ENCODE results near the gene NDUFAF2. TPM values are rescaled to one million over a fixed set of nuclear protein-coding genes. Genes with fewer than 3 reads are reported as not detected.

NDUFAF2 gene
- total RNA-seq, 1 experiment from 2014 or later: 120 TPM

- H3K27me3 Mint-ChIP-seq (ENCODE audit: insufficient read depth, unreplicated experiment): no peaks in the 10 kb centered on the region
- POLR2A ChIA-PET: interaction anchor here (0.7 kb wide), 1 partner anchor 123 kb away, joined by 3 read pairs; no protein-coding TSS in a partner anchor
- no peaks in the 10 kb centered on the region for H3K36me3 Mint-ChIP-seq (ENCODE audit: insufficient read depth, unreplicated experiment)
- CTCF ChIA-PET: no interaction called here
- H3K4me1 Mint-ChIP-seq (ENCODE audit: insufficient read depth, unreplicated experiment): no peaks in the 10 kb centered on the region
- BruUV-seq (replicated peaks): no TSS peak
- intact Hi-C loops (cut with micrococcal nuclease): no loop called here
- no peak for TF ChIP-seq CTCF (IDR thresholded peaks at IDR 0.05; ENCODE audit: unreplicated experiment)
- no peaks in the 10 kb centered on the region for H3K9me3 Mint-ChIP-seq (ENCODE audit: unreplicated experiment)
- H3K4me3 Mint-ChIP-seq (ENCODE audit: unreplicated experiment): no peak overlapping the region
- H3K27ac Mint-ChIP-seq (ENCODE audit: low read depth, unreplicated experiment): no peak overlapping the region
- DNase-seq (ENCODE audit: unreplicated experiment): no peak
These were observed 235.9 kb downstream of the NDUFAF2 start for GRCh38 chr5:61180886-61181285.

- H3K27ac Mint-ChIP-seq (ENCODE audit: low read depth, unreplicated experiment): no peak overlapping the region
- H3K4me3 Mint-ChIP-seq (ENCODE audit: unreplicated experiment): no peak overlapping the region
- BruUV-seq (replicated peaks): no TSS peak
- CTCF ChIA-PET: interaction anchor here (0.6 to 1.2 kb wide), 6 partner anchors 30 to 1736 kb away, joined by 3 to 4 read pairs (median 3); no protein-coding TSS in a partner anchor
- no peaks in the 10 kb centered on the region for H3K4me1 Mint-ChIP-seq (ENCODE audit: insufficient read depth, unreplicated experiment)
- intact Hi-C loops (cut with micrococcal nuclease): no loop called here
- H3K36me3 Mint-ChIP-seq (ENCODE audit: insufficient read depth, unreplicated experiment): no peaks in the 10 kb centered on the region
- DNase-seq (ENCODE audit: unreplicated experiment): no peak
- H3K9me3 Mint-ChIP-seq (ENCODE audit: unreplicated experiment): no peaks in the 10 kb centered on the region
- no peaks in the 10 kb centered on the region for H3K27me3 Mint-ChIP-seq (ENCODE audit: insufficient read depth, unreplicated experiment)
- no peak for TF ChIP-seq CTCF (IDR thresholded peaks at IDR 0.05; ENCODE audit: unreplicated experiment)
- POLR2A ChIA-PET: interaction anchor here (0.7 to 1.2 kb wide), 3 partner anchors 19 to 227 kb away, joined by 3 to 4 read pairs (median 3); no protein-coding TSS in a partner anchor
These were observed 237.4 kb downstream of the NDUFAF2 start for GRCh38 chr5:61182449-61182848.

GRCh38 chr5:61183538-61183937 lies 238.5 kb downstream of the NDUFAF2 start:
- intact Hi-C loops (cut with micrococcal nuclease): no loop called here
- Mint-ChIP-seq H3K4me3 (ENCODE audit: unreplicated experiment) (no peak overlapping the region), H3K27me3 (ENCODE audit: insufficient read depth, unreplicated experiment) (no peaks in the 10 kb centered on the region), H3K36me3 (ENCODE audit: insufficient read depth, unreplicated experiment) (no peaks in the 10 kb centered on the region), H3K9me3 (ENCODE audit: unreplicated experiment) (no peaks in the 10 kb centered on the region), H3K4me1 (ENCODE audit: insufficient read depth, unreplicated experiment) (no peaks in the 10 kb centered on the region), H3K27ac (ENCODE audit: low read depth, unreplicated experiment) (no peak overlapping the region)
- POLR2A ChIA-PET: no interaction called here
- no peak for DNase-seq (ENCODE audit: unreplicated experiment)
- TF ChIP-seq CTCF (IDR thresholded peaks at IDR 0.05; ENCODE audit: unreplicated experiment): no peak
- no TSS peak for BruUV-seq (replicated peaks)
- CTCF ChIA-PET: interaction anchor here (0.6 kb wide), 1 partner anchor 19 kb away, joined by 3 read pairs; no protein-coding TSS in a partner anchor

GRCh38 chr5:61184708-61185107 lies 239.7 kb downstream of the NDUFAF2 start:
- Mint-ChIP-seq H3K4me1 (ENCODE audit: insufficient read depth, unreplicated experiment) (no peaks in the 10 kb centered on the region), H3K27ac (ENCODE audit: low read depth, unreplicated experiment) (no peak overlapping the region), H3K36me3 (ENCODE audit: insufficient read depth, unreplicated experiment) (no peaks in the 10 kb centered on the region), H3K9me3 (ENCODE audit: unreplicated experiment) (no peaks in the 10 kb centered on the region), H3K27me3 (ENCODE audit: insufficient read depth, unreplicated experiment) (no peaks in the 10 kb centered on the region), H3K4me3 (ENCODE audit: unreplicated experiment) (no peak overlapping the region)
- no TSS peak for BruUV-seq (replicated peaks)
- POLR2A ChIA-PET: no interaction called here
- DNase-seq (ENCODE audit: unreplicated experiment): no peak
- CTCF ChIA-PET: no interaction called here
- intact Hi-C loops (cut with micrococcal nuclease): no loop called here
- no peak for TF ChIP-seq CTCF (IDR thresholded peaks at IDR 0.05; ENCODE audit: unreplicated experiment)
